Naive thymus-derived CD4-positive, alpha-beta T cell (primary cell): Measurements from ENCODE around the gene GPR183. TPM values are rescaled to one million over a fixed set of nuclear protein-coding genes. Genes with fewer than 3 reads are reported as not detected.

Experiments
- ATAC-seq: fragments of 150-1000 bp; cut with Tn5 transposase; 2 replicates; pipeline ENCODE4 v1.10.0; 2021; ENCODE audit warnings: mild to moderate bottlenecking, moderate library complexity
- CTCF ChIA-PET: fragments of 350-600 bp; sonication (Branson Sonifier 250); formaldehyde crosslinking; loops from one replicate; lab custom pipeline; 2021; ENCODE audit warnings: antibody characterized with exemption; lab: Charles Lee
- POLR2A ChIA-PET: fragments of 350-600 bp; sonication (Branson Sonifier 250); formaldehyde crosslinking; loops from one replicate; lab custom pipeline; 2021; ENCODE audit warnings: antibody characterized with exemption, inconsistent platforms; lab: Charles Lee
- DNase-seq, 9 donors: peaks; one replicate each; pipeline versions ENCODE4 v3.0.0 to v3.0.0-alpha.2; 2020 to 2022; ENCODE audit warnings: mixed read lengths in 1 of 9
- H3K27ac ChIP-seq: one replicate; pipeline ENCODE4 v1.7.0; 2013; ENCODE audit warnings: mild to moderate bottlenecking, low read depth, low read length, moderate library complexity
- H3K27me3 ChIP-seq, 2 donors: one replicate each; pipeline ENCODE4 v1.7.0; 2013; ENCODE audit warnings: low read length in 2 of 2, mild to moderate bottlenecking in 2 of 2, moderate library complexity in 2 of 2; ENCODE audit not compliant: control insufficient read depth in 2 of 2, insufficient read depth in 2 of 2
- H3K36me3 ChIP-seq, 3 experiments: 1 replicate in 2 of 3; 2 replicates in 1 of 3; pipeline ENCODE4 v1.7.0; 2013; ENCODE audit warnings: low read length in 3 of 3, mild to moderate bottlenecking in 3 of 3, moderate library complexity in 1 of 3; ENCODE audit not compliant: insufficient read depth in 3 of 3, control insufficient read depth in 2 of 3
- H3K4me1 ChIP-seq, 2 donors: one replicate each; pipeline ENCODE4 v1.7.0; 2013; ENCODE audit warnings: low read length in 2 of 2, mild to moderate bottlenecking in 2 of 2, moderate library complexity in 1 of 2; ENCODE audit not compliant: control insufficient read depth in 2 of 2, insufficient read depth in 2 of 2
- H3K4me3 ChIP-seq: 2 replicates; pipeline ENCODE4 v1.7.0; 2013; ENCODE audit warnings: mild to moderate bottlenecking, low read length
- H3K9me3 ChIP-seq, 3 experiments: 1 replicate in 2 of 3; 2 replicates in 1 of 3; pipeline ENCODE4 v1.7.0; 2013; ENCODE audit warnings: low read length in 3 of 3; ENCODE audit not compliant: control insufficient read depth in 2 of 3
- H3K27ac Mint-ChIP-seq, 9 donors: one replicate each; pipeline ENCODE4 v1.8.0; 2020 to 2022; ENCODE audit warnings: mixed read lengths in 9 of 9, mild to moderate bottlenecking in 8 of 9, moderate library complexity in 5 of 9, inconsistent platforms in 2 of 9
- H3K27me3 Mint-ChIP-seq, 5 donors: one replicate each; pipeline ENCODE4 v1.8.0; 2021 to 2022; ENCODE audit warnings: mixed read lengths in 5 of 5, mild to moderate bottlenecking in 1 of 5
- H3K36me3 Mint-ChIP-seq, 5 donors: one replicate each; pipeline ENCODE4 v1.8.0; 2020 to 2022; ENCODE audit warnings: mixed read lengths in 5 of 5, mild to moderate bottlenecking in 3 of 5, inconsistent platforms in 1 of 5
- H3K4me1 Mint-ChIP-seq, 7 donors: one replicate each; pipeline ENCODE4 v1.8.0; 2020 to 2022; ENCODE audit warnings: mixed read lengths in 7 of 7, mild to moderate bottlenecking in 3 of 7, inconsistent platforms in 1 of 7
- H3K4me3 Mint-ChIP-seq, 10 donors: one replicate each; pipeline ENCODE4 v1.8.0; 2020 to 2022; ENCODE audit warnings: mild to moderate bottlenecking in 10 of 10, mixed read lengths in 10 of 10, moderate library complexity in 6 of 10, inconsistent platforms in 2 of 10
- H3K9me3 Mint-ChIP-seq, 11 donors: one replicate each; pipeline ENCODE4 v1.8.0; 2020 to 2022; ENCODE audit warnings: mixed read lengths in 11 of 11, mild to moderate bottlenecking in 4 of 11, inconsistent platforms in 1 of 11, moderate library complexity in 1 of 11
- intact Hi-C, 2 donors: fragments of 100-400 bp; cut with micrococcal nuclease; formaldehyde crosslinking; loops; one replicate each; pipeline ENCODE4 v1.15.1; 2023
- polyA plus RNA-seq, 2 donors: library from polyadenylated mRNA; unstranded; fragments of 300-500 nt; fragmentation: Illumina TruSeq; gene quantifications; one replicate each; pipeline ENCODE4 v1.2.3, GENCODE V29; 2021
- total RNA-seq, 6 experiments: library from RNA in 5 of 6; stranded (reverse) in 5 of 6; gene quantifications; 1 replicate in 5 of 6; 2 replicates in 1 of 6; pipeline ENCODE4 v1.2.3 and lab custom pipeline; 2021 to 2026

Gene GPR183
- total and polyA plus RNA-seq, 7 experiments from 2014 or later: 26.8 to 241 (median 216) TPM

- Mint-ChIP-seq H3K27me3 (no peaks in the 10 kb centered on the region), H3K4me1 (peaks cover 42 to 98% (median 89%) of the 10 kb centered on the region in 7 donors), H3K27ac (peak overlapping the region; percentile 30 to 99 (median 96)), H3K4me3 (peak overlapping the region in 2 of 10 donors; percentile 17 to 48), H3K36me3 (peaks cover 21 to 65% (median 52%) of the 10 kb centered on the region in 5 donors), H3K9me3 (peaks cover 0 to 7% (median 0%) of the 10 kb centered on the region in 11 donors)
- no peak for ATAC-seq
- POLR2A ChIA-PET: interaction anchor here (0.8 to 2.5 kb wide), 9 partner anchors 8 to 77 kb away, joined by 3 to 8 read pairs (median 5); no protein-coding TSS in a partner anchor
- H3K36me3 ChIP-seq: peaks cover 5 to 52% (median 7%) of the 10 kb centered on the region in 3 experiments
- CTCF ChIA-PET: interaction anchor here (0.9 to 1.6 kb wide), 7 partner anchors 24 to 172 kb away, joined by 3 to 5 read pairs (median 3); no protein-coding TSS in a partner anchor
- no peak for DNase-seq
- no peaks in the 10 kb centered on the region for H3K27me3 ChIP-seq
- peaks cover 30 to 36% of the 10 kb centered on the region in 2 donors for H3K4me1 ChIP-seq
- no peak overlapping the region for H3K4me3 ChIP-seq
- H3K9me3 ChIP-seq: no peaks in the 10 kb centered on the region
- intact Hi-C loops: no loop called here
- peak overlapping the region; percentile 41 for H3K27ac ChIP-seq
Measured at GRCh38 chr13:99347911-99348451, 40.8 kb upstream of the GPR183 start.

- DNase-seq (no peak), ATAC-seq (no peak)
- Mint-ChIP-seq H3K36me3 (peaks cover 21 to 70% (median 54%) of the 10 kb centered on the region in 5 donors), H3K9me3 (peaks cover 0 to 2% (median 0%) of the 10 kb centered on the region in 11 donors), H3K4me3 (peak overlapping the region in 1 of 10 donors; percentile 17), H3K4me1 (peaks cover 36 to 96% (median 83%) of the 10 kb centered on the region in 7 donors), H3K27ac (peak overlapping the region in 8 of 9 donors; percentile 76 to 99 (median 98)), H3K27me3 (no peaks in the 10 kb centered on the region)
- Histone ChIP-seq H3K27ac (peak overlapping the region; percentile 41), H3K4me3 (no peak overlapping the region), H3K36me3 (peaks cover 5 to 58% (median 7%) of the 10 kb centered on the region in 3 experiments), H3K9me3 (no peaks in the 10 kb centered on the region), H3K4me1 (peaks cover 24 to 30% of the 10 kb centered on the region in 2 donors), H3K27me3 (no peaks in the 10 kb centered on the region)
- intact Hi-C loops: no loop called here
- POLR2A ChIA-PET: interaction anchor here (0.8 to 2.5 kb wide), 5 partner anchors 9 to 43 kb away, joined by 3 to 7 read pairs (median 5); no protein-coding TSS in a partner anchor
- CTCF ChIA-PET: interaction anchor here (1.0 to 1.6 kb wide), 4 partner anchors 24 to 89 kb away, joined by 3 to 5 read pairs (median 4); no protein-coding TSS in a partner anchor
Measured at GRCh38 chr13:99347335-99347878, 40.2 kb upstream of the GPR183 start.

- ATAC-seq: no peak
Measured at GRCh38 chr13:99346335-99347042, 39.3 kb upstream of the GPR183 start.

GRCh38 chr13:99345345-99345744, 38.1 kb upstream of the GPR183 start:
- Histone ChIP-seq H3K27me3 (no peaks in the 10 kb centered on the region), H3K27ac (no peak overlapping the region), H3K4me1 (peaks cover 18 to 29% of the 10 kb centered on the region in 2 donors), H3K9me3 (no peaks in the 10 kb centered on the region), H3K36me3 (peaks cover 5 to 72% (median 7%) of the 10 kb centered on the region in 3 experiments), H3K4me3 (no peak overlapping the region)
- intact Hi-C loops: no loop called here
- Mint-ChIP-seq H3K9me3 (peaks cover 0 to 2% (median 0%) of the 10 kb centered on the region in 11 donors), H3K27ac (peak overlapping the region in 8 of 9 donors; percentile 71 to 99 (median 84)), H3K27me3 (no peaks in the 10 kb centered on the region), H3K4me1 (peaks cover 27 to 95% (median 79%) of the 10 kb centered on the region in 7 donors), H3K4me3 (peak overlapping the region in 1 of 10 donors; percentile 16), H3K36me3 (peaks cover 28 to 91% (median 69%) of the 10 kb centered on the region in 5 donors)
- ATAC-seq (no peak), DNase-seq (no peak)
- CTCF ChIA-PET: interaction anchor here (0.7 to 2.4 kb wide), 2 partner anchors 21 to 50 kb away, joined by 3 to 7 read pairs; no protein-coding TSS in a partner anchor
- POLR2A ChIA-PET: interaction anchor here (0.6 to 2.5 kb wide), 10 partner anchors 8 to 64 kb away, joined by 3 to 9 read pairs (median 4); no protein-coding TSS in a partner anchor

More at GRCh38 chr13:99346335-99347042, 39.3 kb upstream of the GPR183 start:
- H3K27ac ChIP-seq: no peak overlapping the region
- ChIA-PET CTCF (interaction anchor here (1.0 to 1.6 kb wide), 2 partner anchors 41 to 90 kb away, joined by 3 to 5 read pairs; no protein-coding TSS in a partner anchor), POLR2A (interaction anchor here (0.8 to 2.5 kb wide), 9 partner anchors 10 to 75 kb away, joined by 3 to 9 read pairs (median 4); no protein-coding TSS in a partner anchor)
- peaks cover 0 to 1% (median 0%) of the 10 kb centered on the region in 11 donors for H3K9me3 Mint-ChIP-seq
- intact Hi-C loops: no loop called here
- peak overlapping the region in 8 of 9 donors; percentile 76 to 99 (median 98) for H3K27ac Mint-ChIP-seq
- no peaks in the 10 kb centered on the region for H3K9me3 ChIP-seq
- H3K4me3 Mint-ChIP-seq: peak overlapping the region in 2 of 10 donors; percentile 3 to 50
- H3K4me3 ChIP-seq: no peak overlapping the region
- no peaks in the 10 kb centered on the region for H3K27me3 Mint-ChIP-seq
- DNase-seq: no peak
- H3K4me1 Mint-ChIP-seq: peaks cover 27 to 95% (median 79%) of the 10 kb centered on the region in 7 donors
- peaks cover 26 to 79% (median 60%) of the 10 kb centered on the region in 5 donors for H3K36me3 Mint-ChIP-seq
- no peaks in the 10 kb centered on the region for H3K27me3 ChIP-seq
- H3K36me3 ChIP-seq: peaks cover 5 to 67% (median 7%) of the 10 kb centered on the region in 3 experiments
- H3K4me1 ChIP-seq: peaks cover 19 to 28% of the 10 kb centered on the region in 2 donors

- ChIA-PET POLR2A (interaction anchor here (0.6 to 2.5 kb wide), 10 partner anchors 8 to 64 kb away, joined by 3 to 9 read pairs (median 4); no protein-coding TSS in a partner anchor), CTCF (interaction anchor here (1.2 to 2.4 kb wide), 2 partner anchors 20 to 91 kb away, joined by 5 to 7 read pairs; no protein-coding TSS in a partner anchor)
- no peaks in the 10 kb centered on the region for H3K27me3 ChIP-seq
- Mint-ChIP-seq H3K9me3 (peaks cover 0 to 2% (median 0%) of the 10 kb centered on the region in 11 donors), H3K27me3 (no peaks in the 10 kb centered on the region), H3K27ac (peak overlapping the region in 8 of 9 donors; percentile 71 to 99 (median 82)), H3K36me3 (peaks cover 28 to 87% (median 72%) of the 10 kb centered on the region in 5 donors), H3K4me1 (peaks cover 29 to 95% (median 80%) of the 10 kb centered on the region in 7 donors), H3K4me3 (peak overlapping the region in 1 of 10 donors; percentile 16)
- DNase-seq: no peak
- no peak for ATAC-seq
- H3K4me3 ChIP-seq: no peak overlapping the region
- H3K27ac ChIP-seq: no peak overlapping the region
- H3K4me1 ChIP-seq: peaks cover 21 to 36% of the 10 kb centered on the region in 2 donors
- peaks cover 5 to 72% (median 7%) of the 10 kb centered on the region in 3 experiments for H3K36me3 ChIP-seq
- no peaks in the 10 kb centered on the region for H3K9me3 ChIP-seq
- intact Hi-C loops: no loop called here
Measured at GRCh38 chr13:99344610-99345208, 37.5 kb upstream of the GPR183 start.
